H1 (cell line): ENCODE results near the gene BARHL2. TPM values are rescaled to one million over a fixed set of nuclear protein-coding genes. Genes with fewer than 3 reads are reported as not detected.

Source experiments
- CTCF ChIA-PET: fragments of 300-600 bp; sonication (Branson Sonifier 250); formaldehyde crosslinking; loops from one replicate; lab custom pipeline; 2021; ENCODE audit not compliant: partially characterized antibody; lab: Charles Lee
- POLR2A ChIA-PET: fragments of 300-600 bp; sonication (Branson Sonifier 250); formaldehyde crosslinking; loops from one replicate; lab custom pipeline; 2021; ENCODE audit warnings: inconsistent platforms; ENCODE audit not compliant: partially characterized antibody; lab: Charles Lee
- DNase-seq, 2 experiments: peaks; one replicate each; pipeline versions ENCODE4 v3.0.0 to v3.0.0-alpha.2; 2010 to 2022; ENCODE audit warnings: low spot score in 2 of 2, low read depth in 1 of 2, mixed read lengths in 1 of 2
- FAIRE-seq: peaks from 2 replicates; lab custom pipeline; 2011; peaks lifted over from hg19 to GRCh38; lab: Jason Lieb, UNC
- H2AFZ ChIP-seq: 2 replicates; pipeline ENCODE4 v1.8.1; 2012; ENCODE audit warnings: low read length, inconsistent platforms
- H2AK5ac ChIP-seq: 2 replicates; pipeline ENCODE4 v1.6.1; 2013; ENCODE audit warnings: low read depth, low read length
- H2BK120ac ChIP-seq: replicated peaks from 2 replicates; pipeline ENCODE3; 2013; ENCODE audit warnings: low read depth, low read length, inconsistent platforms
- H2BK12ac ChIP-seq: 2 replicates; pipeline ENCODE4 v1.6.1; 2013; ENCODE audit warnings: low read depth, low read length
- H2BK15ac ChIP-seq: 2 replicates; pipeline ENCODE4 v1.6.1; 2013; ENCODE audit warnings: low read length
- H2BK20ac ChIP-seq: 2 replicates; pipeline ENCODE4 v1.6.1; 2013; ENCODE audit warnings: low read length
- H2BK5ac ChIP-seq: 2 replicates; pipeline ENCODE4 v1.6.1; 2013; ENCODE audit warnings: low read depth, low read length
- H3K14ac ChIP-seq: 2 replicates; pipeline ENCODE4 v1.6.1; 2013; ENCODE audit warnings: inconsistent platforms; ENCODE audit not compliant: insufficient read length
- H3K18ac ChIP-seq: 2 replicates; pipeline ENCODE4 v1.6.1; 2013; ENCODE audit warnings: low read length; ENCODE audit errors: extremely low read depth
- H3K23ac ChIP-seq: 2 replicates; pipeline ENCODE4 v1.6.1; 2013; ENCODE audit warnings: inconsistent platforms; ENCODE audit not compliant: insufficient read length
- H3K23me2 ChIP-seq: 2 replicates; pipeline ENCODE4 v1.6.1; 2013; ENCODE audit warnings: low read depth, low read length
- H3K27ac ChIP-seq: 2 replicates; pipeline ENCODE4 v1.6.1; 2011; ENCODE audit warnings: low read depth, low read length, inconsistent platforms
- H3K27me3 ChIP-seq, 4 experiments: replicated peaks in 1 of 4; 1 replicate in 1 of 4; 2 replicates in 3 of 4; pipeline versions ENCODE4 v1.6.1 to v1.8.1; 2011 to 2013; ENCODE audit warnings: low read length in 3 of 4, mild to moderate bottlenecking in 3 of 4, inconsistent platforms in 2 of 4, mixed read lengths in 2 of 4, moderate library complexity in 1 of 4; ENCODE audit not compliant: control insufficient read depth in 3 of 4, insufficient read depth in 3 of 4; ENCODE audit errors: extremely low read depth in 1 of 4
- H3K36me3 ChIP-seq, 4 experiments: 2 replicates each; pipeline versions ENCODE4 v1.6.1 to v1.8.1; 2011 to 2013; ENCODE audit warnings: mild to moderate bottlenecking in 4 of 4, low read length in 3 of 4, moderate library complexity in 2 of 4, control low read depth in 1 of 4, inconsistent platforms in 1 of 4; ENCODE audit not compliant: insufficient read depth in 4 of 4, control insufficient read depth in 2 of 4
- H3K4ac ChIP-seq: replicated peaks from 2 replicates; pipeline ENCODE3; 2013; ENCODE audit warnings: low read length, low read depth, mixed read lengths, inconsistent platforms; ENCODE audit not compliant: insufficient read length
- H3K4me1 ChIP-seq, 4 experiments: replicated peaks in 1 of 4; 1 replicate in 1 of 4; 2 replicates in 3 of 4; pipeline versions ENCODE4 v1.6.1 to v1.8.1; 2011 to 2013; ENCODE audit warnings: low read length in 3 of 4, inconsistent platforms in 2 of 4, mixed read lengths in 1 of 4; ENCODE audit not compliant: insufficient read depth in 4 of 4, control insufficient read depth in 3 of 4
- H3K4me2 ChIP-seq, 2 experiments: 2 replicates each; pipeline versions ENCODE4 v1.6.1 to v1.8.1; 2011 to 2013; ENCODE audit warnings: low read depth in 2 of 2, low read length in 2 of 2, control low read depth in 1 of 2, inconsistent platforms in 1 of 2, mild to moderate bottlenecking in 1 of 2; ENCODE audit not compliant: insufficient read depth in 1 of 2
- H3K4me3 ChIP-seq, 4 experiments: fragments of 200-600, 300-600 bp in 1 of 4; sonication (generic), shearing (Covaris generic), sonication (Bioruptor Twin) in 1 of 4; 2 replicates each; pipeline versions ENCODE4 v1.5.1 to v1.8.1; 2011 to 2016; ENCODE audit warnings: low read length in 4 of 4, low read depth in 3 of 4, control low read depth in 2 of 4, inconsistent platforms in 2 of 4, mild to moderate bottlenecking in 2 of 4, mixed read lengths in 1 of 4, moderate library complexity in 1 of 4; ENCODE audit not compliant: insufficient read depth in 2 of 4; ENCODE audit errors: extremely low read depth in 1 of 4
- H3K56ac ChIP-seq: replicated peaks from 2 replicates; pipeline ENCODE3; 2013; ENCODE audit warnings: low read depth, mild to moderate bottlenecking, mixed read lengths, low read length, inconsistent platforms; ENCODE audit not compliant: insufficient read length
- H3K79me1 ChIP-seq: 2 replicates; pipeline ENCODE4 v1.6.1; 2013; ENCODE audit warnings: low read depth, low read length, control low read depth
- H3K79me2 ChIP-seq, 2 experiments: 2 replicates each; pipeline versions ENCODE4 v1.6.1 to v1.8.1; 2012 to 2013; ENCODE audit warnings: low read length in 2 of 2, mild to moderate bottlenecking in 2 of 2, inconsistent platforms in 1 of 2; ENCODE audit not compliant: insufficient read depth in 2 of 2, control insufficient read depth in 1 of 2
- H3K9ac ChIP-seq, 4 experiments: replicated peaks in 1 of 4; 1 replicate in 1 of 4; 2 replicates in 3 of 4; pipeline versions ENCODE4 v1.6.1 to v1.8.1; 2011 to 2013; ENCODE audit warnings: low read depth in 3 of 4, low read length in 3 of 4, control low read depth in 2 of 4, mild to moderate bottlenecking in 2 of 4, moderate library complexity in 2 of 4, inconsistent platforms in 1 of 4; ENCODE audit errors: extremely low read depth in 1 of 4
- H3K9me3 ChIP-seq, 2 experiments: 2 replicates each; pipeline versions ENCODE4 v1.6.1 to v1.8.1; 2012 to 2013; ENCODE audit warnings: mild to moderate bottlenecking in 2 of 2, moderate library complexity in 2 of 2, control low read depth in 1 of 2, inconsistent platforms in 1 of 2, low read depth in 1 of 2, low read length in 1 of 2, mixed read lengths in 1 of 2; ENCODE audit not compliant: insufficient read depth in 2 of 2
- H4K20me1 ChIP-seq, 2 experiments: replicated peaks in 1 of 2; 2 replicates each; pipeline versions ENCODE3 to v1.8.1; 2011 to 2013; ENCODE audit warnings: inconsistent platforms in 2 of 2, low read length in 2 of 2, mild to moderate bottlenecking in 1 of 2; ENCODE audit not compliant: insufficient read depth in 2 of 2, control insufficient read depth in 1 of 2
- H4K5ac ChIP-seq: 2 replicates; pipeline ENCODE4 v1.6.1; 2013; ENCODE audit warnings: low read length, low read depth, mixed read lengths, inconsistent platforms; ENCODE audit not compliant: insufficient read length
- H4K8ac ChIP-seq: 2 replicates; pipeline ENCODE4 v1.8.0; 2013; ENCODE audit warnings: mild to moderate bottlenecking, moderate library complexity, low read length, inconsistent platforms; ENCODE audit not compliant: insufficient read depth; ENCODE audit errors: extremely low read depth
- H4K91ac ChIP-seq: replicated peaks from 2 replicates; pipeline ENCODE3; 2013; ENCODE audit warnings: low read length, mixed read lengths, inconsistent platforms; ENCODE audit not compliant: insufficient read length
- CBX8 ChIP-seq: fragments of 300-800, 300-1000 bp; sonication (generic); IDR thresholded peaks from 2 replicates; pipeline ENCODE4 v1.7.1; 2016; ENCODE audit warnings: low read depth, low read length, borderline replicate concordance
- GABPA ChIP-seq: IDR thresholded peaks from 2 replicates; pipeline ENCODE4 v1.6.1; 2011; ENCODE audit warnings: mild to moderate bottlenecking, low read length, moderate library complexity, borderline replicate concordance; ENCODE audit not compliant: insufficient read depth
- RNF2 ChIP-seq: fragments of 200-900, 300-1000 bp; sonication (generic); IDR thresholded peaks from 2 replicates; pipeline ENCODE4 v1.7.1; 2016; ENCODE audit warnings: borderline replicate concordance, low read depth, mild to moderate bottlenecking, antibody characterized with exemption, low read length; ENCODE audit not compliant: poor library complexity, severe bottlenecking; ENCODE audit errors: missing control alignments
- SIN3A ChIP-seq, 2 experiments: IDR thresholded peaks in 1 of 2; conservative IDR thresholded peaks in 1 of 2; 2 replicates each; pipeline ENCODE4 v1.6.1; 2011 to 2012; ENCODE audit warnings: low read length in 2 of 2, improper control_type of control experiment in 1 of 2, low read depth in 1 of 2, mild to moderate bottlenecking in 1 of 2
- TAF1 ChIP-seq: IDR thresholded peaks from 2 replicates; pipeline ENCODE4 v1.6.1; 2011; ENCODE audit warnings: mild to moderate bottlenecking, low read depth, low read length
- WGBS, 2 experiments: shearing (Covaris generic) in 1 of 2; methylation state at CpG; one replicate each; pipeline versions ENCODE4 v1.1.6 to v1.1.7; 2013 to 2015; ENCODE audit warnings: low lambda C conversion rate in 2 of 2, mixed read lengths in 2 of 2, inconsistent platforms in 1 of 2, low coverage in 1 of 2, missing lambda C conversion rate in 1 of 2; ENCODE audit not compliant: insufficient replicate concordance in 2 of 2, insufficient coverage in 1 of 2, insufficient read length in 1 of 2; ENCODE audit errors: extremely low coverage in 1 of 2, missing lambda C conversion rate in 1 of 2; 5-methylcytosine and 5-hydroxymethylcytosine counted together
- polyA plus RNA-seq, 7 experiments: library from polyadenylated mRNA; depleted of rRNA in 3 of 7; stranded (reverse) in 5 of 7; unstranded in 2 of 7; fragments of >200 nt in 5 of 7; fragments of 200-250 nt in 2 of 7; gene quantifications; 1 replicate in 5 of 7; 2 replicates in 1 of 7; 4 replicates in 1 of 7; pipeline versions ENCODE4 v1.2.1 to v1.2.3, GENCODE V29; 2011 to 2013; ENCODE audit warnings: missing spikeins in 2 of 7, mixed read lengths in 2 of 7
- total RNA-seq: library from RNA; stranded (reverse); fragmentation: NEBNext Ultra II Directional; extraction: Animal tissue kit (Norgen Biotek cat#: 25700); gene quantifications from 2 replicates; pipeline ENCODE4 v1.2.1, GENCODE V29; 2021

Gene BARHL2
- total and polyA plus RNA-seq, 2 of the 8 experiments (the other 6 are each of a cell fraction or from before 2014, with no cell fraction given): 0.15 TPM; not detected in 1

GRCh38 chr1:90705956-90706355 is 11.1 kb downstream of the BARHL2 start:
- Histone ChIP-seq H3K27ac (no peak overlapping the region), H2BK5ac (no peak overlapping the region), H2BK120ac (no peak overlapping the region), H4K5ac (no peak overlapping the region), H3K9ac (no peak overlapping the region), H2BK15ac (no peak overlapping the region; the same call in 1 of the 2 replicates), H4K8ac (no peak overlapping the region), H3K4ac (no peak overlapping the region), H2BK20ac (no peak overlapping the region), H3K23me2 (peaks cover 3% of the 10 kb centered on the region; the same call in 1 of the 2 replicates), H2AK5ac (no peak overlapping the region), H3K23ac (no peak overlapping the region), H4K91ac (no peak overlapping the region), H3K18ac (no peak overlapping the region), H2AFZ (no peak overlapping the region), H3K36me3 (no peaks in the 10 kb centered on the region), H3K56ac (no peak overlapping the region), H3K79me2 (no peaks in the 10 kb centered on the region), H3K9me3 (no peaks in the 10 kb centered on the region), H3K14ac (no peak overlapping the region), H3K79me1 (no peaks in the 10 kb centered on the region), H3K27me3 (peaks cover 58 to 74% (median 68%) of the 10 kb centered on the region in 4 experiments), H3K4me1 (peaks cover 8 to 15% (median 13%) of the 10 kb centered on the region in 4 experiments), H3K4me2 (peak overlapping the region; percentile 72 to 73), H2BK12ac (no peak overlapping the region), H3K4me3 (peak overlapping the region; percentile 5 to 54 (median 24); a peak in 4 of 8 replicates), H4K20me1 (peaks cover 12 to 22% of the 10 kb centered on the region in 2 experiments)
- 11% methylated on average over 8 of the region's 8 CpGs; no CpG with 5 or more reads in 1 of the 2 experiments for WGBS, 2 experiments
- FAIRE-seq: no peak
- ChIA-PET CTCF (interaction anchor here (0.7 to 4.7 kb wide), 10 partner anchors 14 to 491 kb away, joined by 3 to 18 read pairs (median 4); no protein-coding TSS in a partner anchor), POLR2A (interaction anchor here (2.7 kb wide), 1 partner anchor 21 kb away, joined by 8 read pairs; no protein-coding TSS in a partner anchor)
- no peak for DNase-seq
- TF ChIP-seq CBX8 (peak; percentile 66; the same call in 1 of the 2 replicates), RNF2 (peak; percentile 93), GABPA (no peak), TAF1 (no peak), SIN3A (conservative IDR thresholded peaks at IDR 0.05 in 1 of 2, IDR thresholded peaks at IDR 0.05 in 1 of 2; ENCODE audit: low read depth in 1 of 2, low read length in 2 of 2) (no peak)
